LNCaP clone FGC (cell line): Measurements from ENCODE around the gene ZFYVE9.

ENCODE experiments used
- DNase-seq: peaks from one replicate; pipeline ENCODE4 v3.0.0-alpha.2; 2011; ENCODE audit warnings: low read depth
- H3K4me3 ChIP-seq: 2 replicates; pipeline ENCODE4 v1.5.1; 2011; ENCODE audit warnings: mild to moderate bottlenecking, low read depth, low read length, control low read depth
- TF ChIP-seq, protein P1 (sequence below): IDR thresholded peaks from 2 replicates; pipeline ENCODE4 v1.5.1; 2012; ENCODE audit warnings: mild to moderate bottlenecking; ENCODE audit not compliant: control insufficient read depth, insufficient read depth; ENCODE audit errors: extremely low read depth

The ZFYVE9 gene

DNA sequence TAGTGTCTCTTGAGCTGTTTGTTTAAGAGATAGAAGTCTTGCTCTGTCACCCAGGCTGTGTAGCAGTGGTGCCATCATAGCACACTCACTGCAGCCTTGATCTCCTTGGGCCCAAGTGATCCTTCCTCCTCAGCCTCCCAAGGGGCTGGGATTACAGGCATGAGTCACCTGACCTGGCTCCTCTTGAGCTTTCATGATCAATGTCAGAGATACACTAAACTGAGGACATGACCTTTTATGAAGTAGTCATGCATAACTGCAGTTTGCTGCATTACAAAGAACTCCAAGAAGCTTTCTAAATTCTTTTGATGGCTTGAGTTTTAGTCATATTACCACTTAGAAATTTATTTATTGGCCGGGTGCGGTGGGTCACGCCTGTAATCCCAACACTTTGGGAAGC, 146.4 kb downstream of the ZFYVE9 start:
- no peak for DNase-seq
- H3K4me3 ChIP-seq = no peak overlapping the region
- TF ChIP-seq, protein P1, sequence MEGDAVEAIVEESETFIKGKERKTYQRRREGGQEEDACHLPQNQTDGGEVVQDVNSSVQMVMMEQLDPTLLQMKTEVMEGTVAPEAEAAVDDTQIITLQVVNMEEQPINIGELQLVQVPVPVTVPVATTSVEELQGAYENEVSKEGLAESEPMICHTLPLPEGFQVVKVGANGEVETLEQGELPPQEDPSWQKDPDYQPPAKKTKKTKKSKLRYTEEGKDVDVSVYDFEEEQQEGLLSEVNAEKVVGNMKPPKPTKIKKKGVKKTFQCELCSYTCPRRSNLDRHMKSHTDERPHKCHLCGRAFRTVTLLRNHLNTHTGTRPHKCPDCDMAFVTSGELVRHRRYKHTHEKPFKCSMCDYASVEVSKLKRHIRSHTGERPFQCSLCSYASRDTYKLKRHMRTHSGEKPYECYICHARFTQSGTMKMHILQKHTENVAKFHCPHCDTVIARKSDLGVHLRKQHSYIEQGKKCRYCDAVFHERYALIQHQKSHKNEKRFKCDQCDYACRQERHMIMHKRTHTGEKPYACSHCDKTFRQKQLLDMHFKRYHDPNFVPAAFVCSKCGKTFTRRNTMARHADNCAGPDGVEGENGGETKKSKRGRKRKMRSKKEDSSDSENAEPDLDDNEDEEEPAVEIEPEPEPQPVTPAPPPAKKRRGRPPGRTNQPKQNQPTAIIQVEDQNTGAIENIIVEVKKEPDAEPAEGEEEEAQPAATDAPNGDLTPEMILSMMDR = no peak

DNA sequence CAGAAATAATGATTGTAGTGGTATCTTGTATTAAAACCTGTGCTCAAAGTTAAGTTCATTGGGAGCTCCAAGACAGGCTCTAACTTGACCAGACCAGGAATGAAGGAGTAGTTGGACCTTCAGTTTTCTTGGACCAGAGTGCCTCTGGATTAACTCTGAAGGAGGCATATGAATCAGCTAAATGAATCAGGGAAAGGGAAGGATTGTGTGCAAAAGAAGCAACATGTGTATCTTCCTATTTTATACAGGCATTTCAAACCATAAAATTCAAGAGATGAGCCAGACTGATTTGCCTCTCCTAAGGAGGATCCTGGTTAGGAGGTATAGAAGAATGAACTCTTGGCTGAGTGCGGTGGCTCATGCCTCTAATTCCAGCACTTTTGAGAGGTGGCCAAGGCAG, 152.7 kb downstream of the ZFYVE9 start:
- TF ChIP-seq, protein P1 = no peak
- no peak for DNase-seq
- no peak overlapping the region for H3K4me3 ChIP-seq

DNA sequence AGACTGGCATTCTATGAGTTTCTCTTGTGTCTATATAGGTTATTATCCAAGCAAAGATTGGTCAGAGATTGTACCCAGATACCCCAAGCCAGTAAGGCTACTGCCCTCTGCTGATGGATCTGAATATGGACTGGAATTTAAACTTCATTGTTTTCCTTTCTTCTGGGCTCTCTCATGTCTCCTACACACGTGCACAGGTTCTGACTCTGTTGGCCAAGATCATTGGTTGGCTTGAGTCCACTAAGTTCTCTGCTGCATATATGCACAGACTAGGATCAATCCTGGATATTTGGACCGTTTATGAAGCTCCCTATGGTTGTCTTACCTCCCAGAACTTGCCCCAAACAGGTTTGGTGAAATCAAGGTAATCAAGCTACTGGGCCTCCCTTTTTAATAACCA, 154.5 kb downstream of the ZFYVE9 start:
- H3K4me3 ChIP-seq = no peak overlapping the region
- TF ChIP-seq, protein P1 = peak; percentile 72
- peak; percentile 81 for DNase-seq

DNA sequence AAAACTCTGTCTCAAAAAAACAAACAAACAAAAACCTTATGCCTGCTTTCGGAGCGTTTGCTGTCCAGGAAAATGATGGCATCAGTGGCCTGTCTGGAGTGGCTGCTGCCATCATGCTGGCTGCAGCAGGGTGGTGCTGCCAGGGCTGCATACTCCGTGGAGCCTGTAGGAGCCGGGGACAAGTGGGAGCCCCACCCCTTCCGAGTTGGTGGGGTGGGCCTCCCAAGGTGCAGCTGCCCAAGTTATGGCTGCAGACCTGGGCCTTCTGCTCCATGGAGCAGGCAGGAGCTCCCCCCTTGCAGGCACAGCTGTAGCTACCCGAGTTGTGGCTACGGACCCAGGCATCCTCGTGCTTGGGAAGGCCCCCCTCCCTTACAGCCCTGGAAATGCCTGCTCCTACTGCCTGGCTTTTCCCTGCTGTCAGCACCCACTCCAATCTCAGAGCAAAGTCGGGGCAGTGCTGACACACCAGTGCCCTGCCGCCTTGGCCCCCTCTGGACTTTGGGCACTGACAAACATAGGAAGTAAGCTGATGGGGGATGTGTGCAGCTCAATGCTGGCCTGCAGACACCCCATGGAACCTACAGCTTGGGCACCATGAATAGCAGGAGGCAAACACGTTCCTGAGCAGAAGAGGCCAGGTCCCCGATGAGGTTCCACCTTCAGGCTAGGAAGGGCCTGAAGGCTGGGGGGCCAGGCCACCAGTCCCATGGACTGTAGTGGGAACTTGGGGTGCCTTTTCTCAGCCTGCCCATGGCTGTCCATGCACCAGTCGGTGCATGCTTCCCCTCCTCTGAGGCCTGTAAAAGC, 163.7 kb downstream of the ZFYVE9 start:
- H3K4me3 ChIP-seq = no peak overlapping the region
- TF ChIP-seq, protein P1 = no peak
- DNase-seq = no peak

DNA sequence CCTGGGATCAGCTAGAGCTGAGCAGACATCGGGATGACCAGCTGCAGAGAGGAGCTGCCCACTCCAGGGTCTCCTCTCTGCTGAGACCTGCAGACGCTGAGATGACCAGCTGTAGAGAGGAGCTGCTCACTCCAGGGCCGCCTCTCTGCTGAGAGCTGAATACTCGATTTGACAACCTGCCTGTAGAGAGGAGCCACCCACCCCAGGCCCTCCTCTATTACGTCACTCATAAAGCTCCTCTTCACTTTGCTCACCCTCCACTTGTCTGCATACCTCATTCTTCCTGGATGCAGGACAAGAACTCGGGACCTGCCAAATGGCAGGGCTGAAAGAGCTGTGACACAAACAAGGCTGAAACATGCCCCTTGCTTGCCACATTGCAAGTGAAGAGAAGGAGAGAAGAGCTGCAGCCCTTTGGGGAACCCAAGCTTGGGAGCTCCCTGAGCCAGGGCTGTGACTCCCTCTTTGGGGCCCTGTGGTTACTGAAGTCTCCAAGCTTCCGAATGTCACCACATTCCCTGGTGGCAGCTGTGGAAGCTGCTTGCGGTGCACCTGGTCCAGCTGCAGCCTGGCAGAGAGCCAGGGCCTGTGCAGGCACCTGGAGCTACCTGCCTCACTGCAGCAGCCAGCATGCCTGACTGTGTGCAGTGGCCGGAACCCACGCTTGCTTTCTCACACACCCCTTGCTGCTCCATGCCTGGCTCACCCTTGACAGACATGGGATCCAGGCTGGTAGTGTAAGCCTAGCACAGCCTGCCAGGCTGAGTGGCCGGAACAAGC, 164.5 kb downstream of the ZFYVE9 start:
- no peak for DNase-seq
- TF ChIP-seq, protein P1 = no peak
- no peak overlapping the region for H3K4me3 ChIP-seq

DNA sequence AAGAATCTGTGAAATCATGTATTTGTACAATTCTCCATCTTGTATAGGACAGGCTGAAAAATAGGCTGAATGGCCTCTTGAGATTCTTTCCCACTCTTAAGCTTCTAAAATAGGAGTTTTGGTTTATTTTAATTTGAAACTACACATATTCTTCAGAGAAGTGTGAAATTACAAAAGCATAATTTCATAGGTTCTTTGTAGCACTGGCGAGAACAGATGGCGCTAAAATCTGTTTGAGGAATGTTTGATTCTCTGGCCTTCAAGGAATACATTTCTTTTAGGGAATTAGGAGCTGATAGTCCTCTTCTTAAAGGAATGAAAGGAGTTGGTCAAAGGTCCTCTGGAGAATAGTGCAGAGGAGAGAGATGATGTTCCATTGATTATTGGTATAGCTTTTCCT, 179.2 kb downstream of the ZFYVE9 start:
- TF ChIP-seq, protein P1 = no peak
- no peak overlapping the region for H3K4me3 ChIP-seq
- DNase-seq = no peak

DNA sequence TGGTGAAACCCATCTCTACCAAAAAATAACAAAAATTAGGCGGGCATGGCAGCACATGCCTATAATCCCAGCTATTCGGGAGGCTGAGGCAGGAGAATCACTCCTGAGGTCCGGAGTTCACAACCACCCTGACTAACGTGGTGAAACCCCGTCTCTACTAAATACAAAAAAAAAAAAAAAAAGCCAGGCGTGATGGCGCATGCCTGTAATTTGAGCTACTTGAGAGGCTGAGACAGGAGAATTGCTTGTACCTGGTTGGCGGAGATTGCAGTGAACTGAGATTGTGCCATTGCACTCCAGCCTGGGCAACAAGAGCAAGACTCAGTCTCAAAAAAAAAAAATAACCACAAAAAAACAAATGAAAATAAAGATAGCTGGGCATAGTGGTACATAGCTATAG, 181.8 kb downstream of the ZFYVE9 start:
- TF ChIP-seq, protein P1 = no peak

More for the DNA sequence above, 181.8 kb downstream of the ZFYVE9 start:
- H3K4me3 ChIP-seq = no peak overlapping the region
- no peak for DNase-seq
